KMS-11 (cell line): ENCODE data around the gene C1QTNF1.

Experiments
- H2AFZ ChIP-seq: fragments of 200-600 bp; sonication (generic); 2 replicates; pipeline ENCODE4 v1.6.1; 2016; ENCODE audit warnings: antibody characterized with exemption, mixed run types, low read depth
- H3K27ac ChIP-seq: fragments of 200-600 bp; sonication (generic); 2 replicates; pipeline ENCODE4 v1.6.1; 2016; ENCODE audit warnings: mild to moderate bottlenecking, mixed run types
- H3K27me3 ChIP-seq: fragments of 200-600 bp; sonication (generic); 2 replicates; pipeline ENCODE4 v1.6.1; 2017; ENCODE audit warnings: mild to moderate bottlenecking, low read depth, mixed run types, moderate library complexity; ENCODE audit not compliant: insufficient read depth
- H3K36me3 ChIP-seq: fragments of 200-600 bp; sonication (generic); 2 replicates; pipeline ENCODE4 v1.6.1; 2017; ENCODE audit warnings: mild to moderate bottlenecking, mixed run types; ENCODE audit not compliant: insufficient read depth
- H3K4me1 ChIP-seq: fragments of 200-600 bp; sonication (generic); 2 replicates; pipeline ENCODE4 v1.6.1; 2016; ENCODE audit warnings: mild to moderate bottlenecking, low read depth, mixed run types; ENCODE audit not compliant: poor library complexity, severe bottlenecking
- H3K4me2 ChIP-seq: fragments of 200-600 bp; sonication (generic); 2 replicates; pipeline ENCODE4 v1.7.0; 2016; ENCODE audit warnings: mild to moderate bottlenecking, mixed run types
- H3K4me3 ChIP-seq: fragments of 200-600 bp; sonication (generic); IDR thresholded peaks from 2 replicates; pipeline ENCODE4 v1.6.1; 2017; ENCODE audit warnings: low read depth, low read length, mixed read lengths; ENCODE audit not compliant: insufficient read depth
- H3K79me2 ChIP-seq: fragments of 200-600 bp; sonication (generic); 2 replicates; pipeline ENCODE4 v1.6.1; 2016; ENCODE audit warnings: low read depth, mixed run types; ENCODE audit not compliant: insufficient read depth
- H3K9ac ChIP-seq: fragments of 200-600 bp; sonication (generic); 2 replicates; pipeline ENCODE4 v1.6.1; 2016; ENCODE audit warnings: mild to moderate bottlenecking, mixed run types
- H4K20me1 ChIP-seq: fragments of 200-600 bp; sonication (generic); 2 replicates; pipeline ENCODE4 v1.6.1; 2016; ENCODE audit warnings: mild to moderate bottlenecking, mixed run types; ENCODE audit not compliant: insufficient read depth
- TF ChIP-seq, protein P1 (sequence below): fragments of 200-600 bp; sonication (generic); conservative IDR thresholded peaks from 2 replicates; pipeline ENCODE4 v1.6.1; 2017; ENCODE audit warnings: low read depth, mild to moderate bottlenecking, antibody characterized with exemption, low read length, moderate library complexity, mixed read lengths

C1QTNF1 gene

DNA sequence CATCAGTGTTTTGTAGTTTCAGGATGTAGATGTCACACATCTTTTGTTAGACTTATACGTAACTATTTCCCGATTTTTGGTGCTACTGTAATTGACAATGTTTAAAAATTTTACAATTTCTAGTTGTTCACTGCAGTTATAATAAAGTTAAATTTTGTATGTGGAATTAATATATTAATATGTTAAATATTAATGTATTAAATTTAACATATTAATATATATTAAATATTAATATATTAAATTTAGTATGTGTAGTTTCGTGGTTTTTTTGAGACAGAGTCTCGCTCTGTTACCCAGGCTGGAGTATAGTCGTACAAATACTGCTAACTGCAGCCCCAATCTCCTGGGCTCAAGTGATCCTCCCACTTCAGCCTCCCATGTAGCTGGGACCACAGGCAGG lies 38.6 kb upstream of the C1QTNF1 start:
- Histone ChIP-seq H3K4me1 (peaks cover 18% of the 10 kb centered on the region), H3K36me3 (no peaks in the 10 kb centered on the region), H4K20me1 (no peaks in the 10 kb centered on the region), H3K79me2 (no peaks in the 10 kb centered on the region), H2AFZ (no peak overlapping the region), H3K27me3 (no peaks in the 10 kb centered on the region), H3K9ac (no peak overlapping the region), H3K4me3 (no peak overlapping the region), H3K27ac (no peak overlapping the region), H3K4me2 (peak overlapping the region; percentile 32; the same call in 1 of the 2 replicates)
- TF ChIP-seq, protein P1, sequence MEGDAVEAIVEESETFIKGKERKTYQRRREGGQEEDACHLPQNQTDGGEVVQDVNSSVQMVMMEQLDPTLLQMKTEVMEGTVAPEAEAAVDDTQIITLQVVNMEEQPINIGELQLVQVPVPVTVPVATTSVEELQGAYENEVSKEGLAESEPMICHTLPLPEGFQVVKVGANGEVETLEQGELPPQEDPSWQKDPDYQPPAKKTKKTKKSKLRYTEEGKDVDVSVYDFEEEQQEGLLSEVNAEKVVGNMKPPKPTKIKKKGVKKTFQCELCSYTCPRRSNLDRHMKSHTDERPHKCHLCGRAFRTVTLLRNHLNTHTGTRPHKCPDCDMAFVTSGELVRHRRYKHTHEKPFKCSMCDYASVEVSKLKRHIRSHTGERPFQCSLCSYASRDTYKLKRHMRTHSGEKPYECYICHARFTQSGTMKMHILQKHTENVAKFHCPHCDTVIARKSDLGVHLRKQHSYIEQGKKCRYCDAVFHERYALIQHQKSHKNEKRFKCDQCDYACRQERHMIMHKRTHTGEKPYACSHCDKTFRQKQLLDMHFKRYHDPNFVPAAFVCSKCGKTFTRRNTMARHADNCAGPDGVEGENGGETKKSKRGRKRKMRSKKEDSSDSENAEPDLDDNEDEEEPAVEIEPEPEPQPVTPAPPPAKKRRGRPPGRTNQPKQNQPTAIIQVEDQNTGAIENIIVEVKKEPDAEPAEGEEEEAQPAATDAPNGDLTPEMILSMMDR = no peak

DNA sequence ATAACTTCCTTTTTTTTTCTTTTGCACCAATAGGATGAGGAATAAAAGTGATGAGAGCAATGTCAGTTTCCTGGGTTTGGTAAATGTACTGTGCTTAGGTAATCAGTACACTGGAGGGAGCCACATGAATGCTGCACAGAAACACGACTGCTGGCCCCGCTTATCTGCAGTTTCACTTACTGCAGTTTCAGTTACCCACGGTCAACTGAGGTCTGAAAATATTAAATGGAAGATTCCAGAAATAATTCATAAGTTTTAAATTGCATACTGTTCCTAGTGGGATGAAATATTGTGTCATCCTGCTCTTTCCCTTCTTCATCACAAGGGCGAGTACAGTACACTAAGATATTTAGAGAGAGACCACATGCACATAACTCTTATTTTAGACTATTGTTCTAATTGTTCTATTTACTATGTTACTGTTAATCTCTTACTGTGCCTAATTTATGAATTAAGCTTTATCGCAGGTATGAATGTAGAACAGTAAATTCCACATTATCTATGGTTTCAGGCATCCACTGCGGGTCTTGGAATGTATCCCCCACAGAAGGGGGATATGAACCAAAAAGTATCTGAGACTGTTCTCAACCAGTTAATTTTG lies 37.8 kb upstream of the C1QTNF1 start:
- no peak overlapping the region for H2AFZ ChIP-seq
- H3K4me1 ChIP-seq = peaks cover 18% of the 10 kb centered on the region
- no peaks in the 10 kb centered on the region for H3K79me2 ChIP-seq
- TF ChIP-seq, protein P1 = no peak; the same call in 1 of the 2 replicates
- H3K27ac ChIP-seq = no peak overlapping the region
- H3K9ac ChIP-seq = no peak overlapping the region
- H3K27me3 ChIP-seq = no peaks in the 10 kb centered on the region
- no peaks in the 10 kb centered on the region for H3K36me3 ChIP-seq
- H3K4me2 ChIP-seq = peak overlapping the region; percentile 32; the same call in 1 of the 2 replicates
- no peaks in the 10 kb centered on the region for H4K20me1 ChIP-seq
- H3K4me3 ChIP-seq = no peak overlapping the region

DNA sequence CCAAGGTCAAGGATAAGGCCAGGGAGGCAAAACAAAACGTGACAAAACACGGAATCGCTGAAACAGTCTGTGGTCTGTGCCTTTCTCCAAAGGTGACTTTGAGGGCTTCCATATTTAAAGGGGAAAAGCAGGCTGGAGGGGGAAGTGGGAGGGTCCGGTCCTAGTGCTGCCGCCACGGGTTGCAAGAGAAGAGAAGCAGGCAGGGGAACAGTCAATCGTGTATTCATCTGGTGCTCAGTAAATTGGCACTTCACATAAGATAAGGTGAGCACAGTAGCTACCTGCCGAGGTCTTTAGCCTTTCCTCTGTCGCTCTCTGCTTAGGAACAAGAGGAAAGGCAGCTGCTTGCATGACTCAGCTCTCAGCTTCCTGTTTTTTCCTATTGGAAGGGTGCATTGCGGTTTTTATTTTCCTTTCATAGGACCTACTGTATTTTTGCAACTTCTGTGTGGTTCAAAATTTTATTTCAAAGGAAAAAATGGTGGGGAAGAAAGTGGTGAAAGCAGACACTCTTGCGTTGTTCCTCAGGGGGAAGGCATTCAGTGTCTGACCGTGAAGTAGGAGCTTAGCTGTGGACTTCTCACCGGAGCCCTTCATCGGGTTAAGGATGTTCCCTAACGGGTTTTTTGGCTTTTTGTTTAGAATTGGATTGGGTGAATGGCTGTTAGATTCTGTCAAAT lies 37.2 kb upstream of the C1QTNF1 start:
- Histone ChIP-seq H3K4me1 (peaks cover 18% of the 10 kb centered on the region), H2AFZ (no peak overlapping the region), H3K4me2 (no peak overlapping the region), H3K36me3 (no peaks in the 10 kb centered on the region), H3K27me3 (no peaks in the 10 kb centered on the region), H3K79me2 (no peaks in the 10 kb centered on the region), H3K4me3 (no peak overlapping the region), H3K27ac (no peak overlapping the region), H3K9ac (no peak overlapping the region), H4K20me1 (no peaks in the 10 kb centered on the region)
- TF ChIP-seq, protein P1 = no peak

DNA sequence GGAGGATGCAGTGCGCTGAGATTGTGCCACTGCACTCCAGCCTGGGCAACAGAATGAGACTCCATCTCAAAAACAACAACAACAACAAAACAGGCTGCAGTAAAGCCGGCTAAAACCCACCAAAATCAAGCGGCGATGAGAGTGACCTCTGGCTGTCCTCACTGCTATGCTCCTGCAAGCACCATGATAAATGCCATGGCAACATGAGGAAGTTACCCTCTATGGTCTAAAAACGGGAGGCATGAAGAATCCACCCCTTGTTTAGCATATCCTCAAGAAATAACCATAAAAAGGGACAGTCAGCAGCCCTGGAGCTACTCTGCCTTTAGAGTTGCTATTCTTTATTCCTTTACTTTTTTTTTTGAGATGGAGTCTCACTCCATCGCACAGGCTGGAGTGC lies 35.8 kb upstream of the C1QTNF1 start:
- H3K4me3 ChIP-seq = no peak overlapping the region
- no peak overlapping the region for H3K9ac ChIP-seq
- no peak overlapping the region for H2AFZ ChIP-seq
- H3K27ac ChIP-seq = no peak overlapping the region
- no peaks in the 10 kb centered on the region for H3K79me2 ChIP-seq
- no peak overlapping the region for H3K4me2 ChIP-seq
- no peaks in the 10 kb centered on the region for H4K20me1 ChIP-seq
- peaks cover 18% of the 10 kb centered on the region for H3K4me1 ChIP-seq
- H3K27me3 ChIP-seq = no peaks in the 10 kb centered on the region
- H3K36me3 ChIP-seq = no peaks in the 10 kb centered on the region
- TF ChIP-seq, protein P1 = no peak
